Liver (tissue), 9 donors: ENCODE results near the gene LEF1. TPM values are rescaled to one million over a fixed set of nuclear protein-coding genes. Genes with fewer than 3 reads are reported as not detected.

ENCODE experiments used
- DNase-seq: peaks from one replicate; pipeline ENCODE4 v3.0.0-alpha.2; 2017; ENCODE audit warnings: low spot score
- H3K27ac ChIP-seq, 2 donors: one replicate each; pipeline ENCODE4 v1.7.0; 2013; ENCODE audit warnings: inconsistent platforms in 2 of 2, low read length in 2 of 2, control low read depth in 1 of 2, low read depth in 1 of 2, mild to moderate bottlenecking in 1 of 2
- H3K27me3 ChIP-seq, 4 donors: one replicate each; pipeline versions ENCODE4 v1.6.1 to v1.7.0; 2013; ENCODE audit warnings: low read length in 3 of 4, inconsistent platforms in 1 of 4, mild to moderate bottlenecking in 1 of 4, moderate library complexity in 1 of 4; ENCODE audit not compliant: control insufficient read depth in 4 of 4, insufficient read depth in 4 of 4
- H3K36me3 ChIP-seq, 4 donors: one replicate each; pipeline versions ENCODE4 v1.6.1 to v1.7.0; 2013; ENCODE audit warnings: low read length in 3 of 4, mild to moderate bottlenecking in 3 of 4, low read depth in 1 of 4, moderate library complexity in 1 of 4; ENCODE audit not compliant: control insufficient read depth in 4 of 4, insufficient read depth in 3 of 4
- H3K4me1 ChIP-seq, 4 donors: one replicate each; pipeline versions ENCODE4 v1.6.1 to v1.7.0; 2013; ENCODE audit warnings: low read length in 3 of 4, mild to moderate bottlenecking in 3 of 4, moderate library complexity in 1 of 4; ENCODE audit not compliant: control insufficient read depth in 4 of 4, insufficient read depth in 4 of 4
- H3K4me3 ChIP-seq, 3 donors: one replicate each; pipeline versions ENCODE4 v1.6.1 to v1.7.0; 2013; ENCODE audit warnings: low read length in 3 of 3, control low read depth in 1 of 3, low read depth in 1 of 3, mild to moderate bottlenecking in 1 of 3
- H3K9ac ChIP-seq, 2 donors: one replicate each; pipeline ENCODE4 v1.7.0; 2013; ENCODE audit warnings: low read length in 2 of 2, mild to moderate bottlenecking in 2 of 2, moderate library complexity in 2 of 2, control low read depth in 1 of 2, low read depth in 1 of 2
- H3K9me3 ChIP-seq, 4 donors: one replicate each; pipeline versions ENCODE4 v1.6.1 to v1.7.0; 2013; ENCODE audit warnings: low read length in 3 of 4; ENCODE audit not compliant: control insufficient read depth in 4 of 4
- CTCF ChIP-seq: fragments of 150-350 bp; IDR thresholded peaks from 2 replicates; pipeline ENCODE4 v1.5.1; 2017; ENCODE audit warnings: improper control_type of control experiment, low read depth, low read length; ENCODE audit not compliant: missing input control
- FOXA1 ChIP-seq: IDR thresholded peaks from 2 replicates; pipeline ENCODE4 v1.6.1; 2016; ENCODE audit warnings: antibody characterized with exemption
- FOXA2 ChIP-seq: IDR thresholded peaks from 2 replicates; pipeline ENCODE4 v1.6.1; 2016; ENCODE audit warnings: antibody characterized with exemption
- GABPA ChIP-seq, 2 donors: IDR thresholded peaks in 1 of 2; conservative IDR thresholded peaks in 1 of 2; 2 replicates each; pipeline ENCODE4 v1.6.1; 2016; ENCODE audit warnings: antibody characterized with exemption in 2 of 2, mild to moderate bottlenecking in 1 of 2, moderate library complexity in 1 of 2
- HNF4A ChIP-seq, 2 donors: conservative IDR thresholded peaks; 2 replicates each; pipeline ENCODE4 v1.6.1; 2016; ENCODE audit warnings: antibody characterized with exemption in 2 of 2, mild to moderate bottlenecking in 2 of 2
- NR2F2 ChIP-seq: IDR thresholded peaks from 2 replicates; pipeline ENCODE4 v1.6.1; 2016; ENCODE audit warnings: antibody characterized with exemption
- RAD21 ChIP-seq, 2 donors: IDR thresholded peaks; 2 replicates each; pipeline ENCODE4 v1.6.1; 2016; ENCODE audit warnings: antibody characterized with exemption in 2 of 2, mild to moderate bottlenecking in 2 of 2
- SP1 ChIP-seq: IDR thresholded peaks from 2 replicates; pipeline ENCODE4 v1.6.1; 2018; ENCODE audit warnings: antibody characterized with exemption, mild to moderate bottlenecking
- YY1 ChIP-seq: IDR thresholded peaks from 2 replicates; pipeline ENCODE4 v1.6.1; 2016; ENCODE audit warnings: antibody characterized with exemption, mild to moderate bottlenecking
- WGBS: extraction: QIAGEN DNeasy Blood & Tissue Kit; methylation state at CpG from one replicate; pipeline ENCODE4 v1.1.7; 2013; 5-methylcytosine and 5-hydroxymethylcytosine counted together
- polyA plus RNA-seq, 2 donors: library from polyadenylated mRNA; stranded (reverse) in 1 of 2; unstranded in 1 of 2; fragments of 200-250 nt in 1 of 2; fragments of >200 nt in 1 of 2; fragmentation: Nextera tagmentation in 1 of 2; extraction: Ambion mirVana in 1 of 2; gene quantifications; one replicate each; pipeline versions ENCODE4 v1.2.1 to v1.2.3, GENCODE V29; 2013 to 2015
- total RNA-seq, 2 donors: library from RNA; depleted of rRNA; stranded (reverse); fragments of >200 nt; gene quantifications; one replicate each; pipeline ENCODE4 v1.2.3, GENCODE V29; 2014
- TF ChIP-seq, protein P1 (sequence below): IDR thresholded peaks from 2 replicates; pipeline ENCODE4 v1.6.1; 2016; ENCODE audit warnings: antibody characterized with exemption
- TF ChIP-seq, protein P2 (sequence below): IDR thresholded peaks from 2 replicates; pipeline ENCODE4 v1.6.1; 2016; ENCODE audit warnings: antibody characterized with exemption, mild to moderate bottlenecking
- TF ChIP-seq, protein P3 (sequence below): IDR thresholded peaks from 2 replicates; pipeline ENCODE4 v1.6.1; 2016; ENCODE audit warnings: antibody characterized with exemption
- donor health status: healthy.
- donor health status: healthy.
- donor health status: healthy.
- donor health status: healthy.
- donor health status: healthy.

The LEF1 gene
- total and polyA plus RNA-seq, 4 donors = 0.22 to 6.4 (median 0.46) TPM

GRCh38 chr4:108166441-108167315 lies 2.1 kb downstream of the LEF1 start:
- TF ChIP-seq RAD21 (IDR thresholded peaks at IDR 0.05) (no peak), GABPA (IDR thresholded peaks at IDR 0.05 in 1 of 2, conservative IDR thresholded peaks at IDR 0.05 in 1 of 2) (no peak), CTCF (no peak), SP1 (no peak), FOXA1 (no peak), NR2F2 (no peak), FOXA2 (no peak), YY1 (no peak)
- TF ChIP-seq, protein P1, sequence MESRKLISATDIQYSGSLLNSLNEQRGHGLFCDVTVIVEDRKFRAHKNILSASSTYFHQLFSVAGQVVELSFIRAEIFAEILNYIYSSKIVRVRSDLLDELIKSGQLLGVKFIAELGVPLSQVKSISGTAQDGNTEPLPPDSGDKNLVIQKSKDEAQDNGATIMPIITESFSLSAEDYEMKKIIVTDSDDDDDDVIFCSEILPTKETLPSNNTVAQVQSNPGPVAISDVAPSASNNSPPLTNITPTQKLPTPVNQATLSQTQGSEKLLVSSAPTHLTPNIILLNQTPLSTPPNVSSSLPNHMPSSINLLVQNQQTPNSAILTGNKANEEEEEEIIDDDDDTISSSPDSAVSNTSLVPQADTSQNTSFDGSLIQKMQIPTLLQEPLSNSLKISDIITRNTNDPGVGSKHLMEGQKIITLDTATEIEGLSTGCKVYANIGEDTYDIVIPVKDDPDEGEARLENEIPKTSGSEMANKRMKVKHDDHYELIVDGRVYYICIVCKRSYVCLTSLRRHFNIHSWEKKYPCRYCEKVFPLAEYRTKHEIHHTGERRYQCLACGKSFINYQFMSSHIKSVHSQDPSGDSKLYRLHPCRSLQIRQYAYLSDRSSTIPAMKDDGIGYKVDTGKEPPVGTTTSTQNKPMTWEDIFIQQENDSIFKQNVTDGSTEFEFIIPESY = no peak
- TF ChIP-seq, protein P2, sequence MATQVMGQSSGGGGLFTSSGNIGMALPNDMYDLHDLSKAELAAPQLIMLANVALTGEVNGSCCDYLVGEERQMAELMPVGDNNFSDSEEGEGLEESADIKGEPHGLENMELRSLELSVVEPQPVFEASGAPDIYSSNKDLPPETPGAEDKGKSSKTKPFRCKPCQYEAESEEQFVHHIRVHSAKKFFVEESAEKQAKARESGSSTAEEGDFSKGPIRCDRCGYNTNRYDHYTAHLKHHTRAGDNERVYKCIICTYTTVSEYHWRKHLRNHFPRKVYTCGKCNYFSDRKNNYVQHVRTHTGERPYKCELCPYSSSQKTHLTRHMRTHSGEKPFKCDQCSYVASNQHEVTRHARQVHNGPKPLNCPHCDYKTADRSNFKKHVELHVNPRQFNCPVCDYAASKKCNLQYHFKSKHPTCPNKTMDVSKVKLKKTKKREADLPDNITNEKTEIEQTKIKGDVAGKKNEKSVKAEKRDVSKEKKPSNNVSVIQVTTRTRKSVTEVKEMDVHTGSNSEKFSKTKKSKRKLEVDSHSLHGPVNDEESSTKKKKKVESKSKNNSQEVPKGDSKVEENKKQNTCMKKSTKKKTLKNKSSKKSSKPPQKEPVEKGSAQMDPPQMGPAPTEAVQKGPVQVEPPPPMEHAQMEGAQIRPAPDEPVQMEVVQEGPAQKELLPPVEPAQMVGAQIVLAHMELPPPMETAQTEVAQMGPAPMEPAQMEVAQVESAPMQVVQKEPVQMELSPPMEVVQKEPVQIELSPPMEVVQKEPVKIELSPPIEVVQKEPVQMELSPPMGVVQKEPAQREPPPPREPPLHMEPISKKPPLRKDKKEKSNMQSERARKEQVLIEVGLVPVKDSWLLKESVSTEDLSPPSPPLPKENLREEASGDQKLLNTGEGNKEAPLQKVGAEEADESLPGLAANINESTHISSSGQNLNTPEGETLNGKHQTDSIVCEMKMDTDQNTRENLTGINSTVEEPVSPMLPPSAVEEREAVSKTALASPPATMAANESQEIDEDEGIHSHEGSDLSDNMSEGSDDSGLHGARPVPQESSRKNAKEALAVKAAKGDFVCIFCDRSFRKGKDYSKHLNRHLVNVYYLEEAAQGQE = no peak
- WGBS = 4% methylated on average over 58 of the region's 58 CpGs
- Histone ChIP-seq H3K4me3 (peak overlapping the region in 1 of 3 donors; percentile 65), H3K36me3 (no peaks in the 10 kb centered on the region), H3K27me3 (peaks cover 4 to 31% (median 21%) of the 10 kb centered on the region in 4 donors), H3K27ac (no peak overlapping the region), H3K9me3 (no peaks in the 10 kb centered on the region), H3K9ac (no peak overlapping the region), H3K4me1 (peaks cover 16 to 32% (median 22%) of the 10 kb centered on the region in 4 donors)
- no peak for DNase-seq

- H3K9ac ChIP-seq = no peak overlapping the region
- no peak overlapping the region for H3K4me3 ChIP-seq
Measured at GRCh38 chr4:108166038-108166437, 2.7 kb downstream of the LEF1 start.

More at GRCh38 chr4:108166038-108166437, 2.7 kb downstream of the LEF1 start:
- WGBS = 31% methylated on average over 12 of the region's 12 CpGs
- H3K27ac ChIP-seq = no peak overlapping the region
- no peaks in the 10 kb centered on the region for H3K9me3 ChIP-seq
- H3K36me3 ChIP-seq = no peaks in the 10 kb centered on the region
- no peak for TF ChIP-seq CTCF
- no peak for TF ChIP-seq NR2F2
- TF ChIP-seq HNF4A (conservative IDR thresholded peaks at IDR 0.05) = no peak
- TF ChIP-seq RAD21 (IDR thresholded peaks at IDR 0.05) = no peak
- TF ChIP-seq, protein P3, sequence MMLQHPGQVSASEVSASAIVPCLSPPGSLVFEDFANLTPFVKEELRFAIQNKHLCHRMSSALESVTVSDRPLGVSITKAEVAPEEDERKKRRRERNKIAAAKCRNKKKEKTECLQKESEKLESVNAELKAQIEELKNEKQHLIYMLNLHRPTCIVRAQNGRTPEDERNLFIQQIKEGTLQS = no peak
- DNase-seq = no peak
- peaks cover 16 to 32% (median 22%) of the 10 kb centered on the region in 4 donors for H3K4me1 ChIP-seq
- H3K27me3 ChIP-seq = peaks cover 2 to 25% (median 20%) of the 10 kb centered on the region in 4 donors
